Uterus (tissue), 2 donors: ENCODE measurements around the gene STOM.

Experiments
- POLR2A ChIP-seq, 2 donors: fragments of 450-650 bp; IDR thresholded peaks; one replicate each; pipeline ENCODE4 v1.6.1; 2016; ENCODE audit warnings: antibody characterized with exemption in 2 of 2, mild to moderate bottlenecking in 1 of 2, moderate library complexity in 1 of 2
- TF ChIP-seq, protein P1 (sequence below), 4 experiments: fragments of 200-600 bp in 2 of 4; fragments of 450-650 bp in 2 of 4; sonication (generic) in 2 of 4; IDR thresholded peaks; one replicate each; pipeline ENCODE4 v1.5.1; 2016 to 2019; ENCODE audit warnings: antibody characterized with exemption in 4 of 4, mild to moderate bottlenecking in 2 of 4, moderate library complexity in 1 of 4

DNA sequence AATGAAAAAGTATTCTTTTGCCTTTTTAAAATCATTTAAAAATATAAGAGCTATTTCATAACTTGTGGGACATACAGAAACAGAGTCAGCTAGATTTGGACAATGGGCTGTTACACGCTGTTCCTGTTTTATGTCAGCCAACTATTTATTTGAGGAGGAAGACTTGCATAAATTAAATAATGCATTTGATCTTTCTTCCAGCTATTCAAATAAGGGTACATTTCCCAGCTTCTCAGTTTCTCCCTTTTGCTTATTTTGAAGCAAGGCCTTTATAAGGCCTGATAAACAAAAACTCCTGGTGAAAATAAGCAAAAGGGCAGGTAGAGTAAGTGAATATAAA, 6.5 kb downstream of the STOM start:
- TF ChIP-seq, protein P1, sequence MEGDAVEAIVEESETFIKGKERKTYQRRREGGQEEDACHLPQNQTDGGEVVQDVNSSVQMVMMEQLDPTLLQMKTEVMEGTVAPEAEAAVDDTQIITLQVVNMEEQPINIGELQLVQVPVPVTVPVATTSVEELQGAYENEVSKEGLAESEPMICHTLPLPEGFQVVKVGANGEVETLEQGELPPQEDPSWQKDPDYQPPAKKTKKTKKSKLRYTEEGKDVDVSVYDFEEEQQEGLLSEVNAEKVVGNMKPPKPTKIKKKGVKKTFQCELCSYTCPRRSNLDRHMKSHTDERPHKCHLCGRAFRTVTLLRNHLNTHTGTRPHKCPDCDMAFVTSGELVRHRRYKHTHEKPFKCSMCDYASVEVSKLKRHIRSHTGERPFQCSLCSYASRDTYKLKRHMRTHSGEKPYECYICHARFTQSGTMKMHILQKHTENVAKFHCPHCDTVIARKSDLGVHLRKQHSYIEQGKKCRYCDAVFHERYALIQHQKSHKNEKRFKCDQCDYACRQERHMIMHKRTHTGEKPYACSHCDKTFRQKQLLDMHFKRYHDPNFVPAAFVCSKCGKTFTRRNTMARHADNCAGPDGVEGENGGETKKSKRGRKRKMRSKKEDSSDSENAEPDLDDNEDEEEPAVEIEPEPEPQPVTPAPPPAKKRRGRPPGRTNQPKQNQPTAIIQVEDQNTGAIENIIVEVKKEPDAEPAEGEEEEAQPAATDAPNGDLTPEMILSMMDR (IDR thresholded peaks at IDR 0.05) = no peak
- TF ChIP-seq POLR2A (IDR thresholded peaks at IDR 0.05) = no peak
